Prostate gland (tissue), 2 donors: ENCODE results near the gene APOL3.

Experiments used
- POLR2A ChIP-seq: fragments of 450-650 bp; IDR thresholded peaks from one replicate; pipeline ENCODE4 v1.6.1; 2016; ENCODE audit warnings: antibody characterized with exemption, mild to moderate bottlenecking
- POLR2AphosphoS5 ChIP-seq: sonication (generic); formaldehyde crosslinking; IDR thresholded peaks from one replicate; pipeline ENCODE4 v1.6.1; 2017; ENCODE audit warnings: antibody characterized with exemption
- TF ChIP-seq, protein P1 (sequence below), 4 experiments: fragments of 200-600 bp in 2 of 4; fragments of 450-650 bp in 2 of 4; sonication (generic) in 2 of 4; IDR thresholded peaks; 1 replicate in 3 of 4; 2 replicates in 1 of 4; pipeline ENCODE4 v1.5.1; 2016 to 2019; ENCODE audit warnings: antibody characterized with exemption in 4 of 4, mild to moderate bottlenecking in 2 of 4, moderate library complexity in 2 of 4

GRCh38 chr22:36104988-36105387, 55.6 kb downstream of the APOL3 start:
- TF ChIP-seq, protein P1, sequence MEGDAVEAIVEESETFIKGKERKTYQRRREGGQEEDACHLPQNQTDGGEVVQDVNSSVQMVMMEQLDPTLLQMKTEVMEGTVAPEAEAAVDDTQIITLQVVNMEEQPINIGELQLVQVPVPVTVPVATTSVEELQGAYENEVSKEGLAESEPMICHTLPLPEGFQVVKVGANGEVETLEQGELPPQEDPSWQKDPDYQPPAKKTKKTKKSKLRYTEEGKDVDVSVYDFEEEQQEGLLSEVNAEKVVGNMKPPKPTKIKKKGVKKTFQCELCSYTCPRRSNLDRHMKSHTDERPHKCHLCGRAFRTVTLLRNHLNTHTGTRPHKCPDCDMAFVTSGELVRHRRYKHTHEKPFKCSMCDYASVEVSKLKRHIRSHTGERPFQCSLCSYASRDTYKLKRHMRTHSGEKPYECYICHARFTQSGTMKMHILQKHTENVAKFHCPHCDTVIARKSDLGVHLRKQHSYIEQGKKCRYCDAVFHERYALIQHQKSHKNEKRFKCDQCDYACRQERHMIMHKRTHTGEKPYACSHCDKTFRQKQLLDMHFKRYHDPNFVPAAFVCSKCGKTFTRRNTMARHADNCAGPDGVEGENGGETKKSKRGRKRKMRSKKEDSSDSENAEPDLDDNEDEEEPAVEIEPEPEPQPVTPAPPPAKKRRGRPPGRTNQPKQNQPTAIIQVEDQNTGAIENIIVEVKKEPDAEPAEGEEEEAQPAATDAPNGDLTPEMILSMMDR (IDR thresholded peaks at IDR 0.05): no peak
- TF ChIP-seq POLR2A (no peak), POLR2AphosphoS5 (no peak)
